H1 (cell line): ENCODE data around the gene PTPRT. TPM values are rescaled to one million over a fixed set of nuclear protein-coding genes. Genes with fewer than 3 reads are reported as not detected.

Source experiments
- CTCF ChIA-PET: fragments of 300-600 bp; sonication (Branson Sonifier 250); formaldehyde crosslinking; loops from one replicate; lab custom pipeline; 2021; ENCODE audit not compliant: partially characterized antibody; lab: Charles Lee
- POLR2A ChIA-PET: fragments of 300-600 bp; sonication (Branson Sonifier 250); formaldehyde crosslinking; loops from one replicate; lab custom pipeline; 2021; ENCODE audit warnings: inconsistent platforms; ENCODE audit not compliant: partially characterized antibody; lab: Charles Lee
- DNase-seq, 2 experiments: peaks; one replicate each; pipeline versions ENCODE4 v3.0.0 to v3.0.0-alpha.2; 2010 to 2022; ENCODE audit warnings: low spot score in 2 of 2, low read depth in 1 of 2, mixed read lengths in 1 of 2
- FAIRE-seq: peaks from 2 replicates; lab custom pipeline; 2011; peaks lifted over from hg19 to GRCh38; lab: Jason Lieb, UNC
- H2AFZ ChIP-seq: 2 replicates; pipeline ENCODE4 v1.8.1; 2012; ENCODE audit warnings: low read length, inconsistent platforms
- H2AK5ac ChIP-seq: 2 replicates; pipeline ENCODE4 v1.6.1; 2013; ENCODE audit warnings: low read depth, low read length
- H2BK120ac ChIP-seq: replicated peaks from 2 replicates; pipeline ENCODE3; 2013; ENCODE audit warnings: low read depth, low read length, inconsistent platforms
- H2BK12ac ChIP-seq: 2 replicates; pipeline ENCODE4 v1.6.1; 2013; ENCODE audit warnings: low read depth, low read length
- H2BK15ac ChIP-seq: 2 replicates; pipeline ENCODE4 v1.6.1; 2013; ENCODE audit warnings: low read length
- H2BK20ac ChIP-seq: 2 replicates; pipeline ENCODE4 v1.6.1; 2013; ENCODE audit warnings: low read length
- H2BK5ac ChIP-seq: 2 replicates; pipeline ENCODE4 v1.6.1; 2013; ENCODE audit warnings: low read depth, low read length
- H3K14ac ChIP-seq: 2 replicates; pipeline ENCODE4 v1.6.1; 2013; ENCODE audit warnings: inconsistent platforms; ENCODE audit not compliant: insufficient read length
- H3K18ac ChIP-seq: 2 replicates; pipeline ENCODE4 v1.6.1; 2013; ENCODE audit warnings: low read length; ENCODE audit errors: extremely low read depth
- H3K23ac ChIP-seq: 2 replicates; pipeline ENCODE4 v1.6.1; 2013; ENCODE audit warnings: inconsistent platforms; ENCODE audit not compliant: insufficient read length
- H3K23me2 ChIP-seq: 2 replicates; pipeline ENCODE4 v1.6.1; 2013; ENCODE audit warnings: low read depth, low read length
- H3K27ac ChIP-seq: 2 replicates; pipeline ENCODE4 v1.6.1; 2011; ENCODE audit warnings: low read depth, low read length, inconsistent platforms
- H3K27me3 ChIP-seq, 4 experiments: replicated peaks in 1 of 4; 1 replicate in 1 of 4; 2 replicates in 3 of 4; pipeline versions ENCODE4 v1.6.1 to v1.8.1; 2011 to 2013; ENCODE audit warnings: low read length in 3 of 4, mild to moderate bottlenecking in 3 of 4, inconsistent platforms in 2 of 4, mixed read lengths in 2 of 4, moderate library complexity in 1 of 4; ENCODE audit not compliant: control insufficient read depth in 3 of 4, insufficient read depth in 3 of 4; ENCODE audit errors: extremely low read depth in 1 of 4
- H3K36me3 ChIP-seq, 4 experiments: 2 replicates each; pipeline versions ENCODE4 v1.6.1 to v1.8.1; 2011 to 2013; ENCODE audit warnings: mild to moderate bottlenecking in 4 of 4, low read length in 3 of 4, moderate library complexity in 2 of 4, control low read depth in 1 of 4, inconsistent platforms in 1 of 4; ENCODE audit not compliant: insufficient read depth in 4 of 4, control insufficient read depth in 2 of 4
- H3K4ac ChIP-seq: replicated peaks from 2 replicates; pipeline ENCODE3; 2013; ENCODE audit warnings: low read length, low read depth, mixed read lengths, inconsistent platforms; ENCODE audit not compliant: insufficient read length
- H3K4me1 ChIP-seq, 4 experiments: replicated peaks in 1 of 4; 1 replicate in 1 of 4; 2 replicates in 3 of 4; pipeline versions ENCODE4 v1.6.1 to v1.8.1; 2011 to 2013; ENCODE audit warnings: low read length in 3 of 4, inconsistent platforms in 2 of 4, mixed read lengths in 1 of 4; ENCODE audit not compliant: insufficient read depth in 4 of 4, control insufficient read depth in 3 of 4
- H3K4me2 ChIP-seq, 2 experiments: 2 replicates each; pipeline versions ENCODE4 v1.6.1 to v1.8.1; 2011 to 2013; ENCODE audit warnings: low read depth in 2 of 2, low read length in 2 of 2, control low read depth in 1 of 2, inconsistent platforms in 1 of 2, mild to moderate bottlenecking in 1 of 2; ENCODE audit not compliant: insufficient read depth in 1 of 2
- H3K4me3 ChIP-seq, 4 experiments: fragments of 200-600, 300-600 bp in 1 of 4; sonication (generic), shearing (Covaris generic), sonication (Bioruptor Twin) in 1 of 4; 2 replicates each; pipeline versions ENCODE4 v1.5.1 to v1.8.1; 2011 to 2016; ENCODE audit warnings: low read length in 4 of 4, low read depth in 3 of 4, control low read depth in 2 of 4, inconsistent platforms in 2 of 4, mild to moderate bottlenecking in 2 of 4, mixed read lengths in 1 of 4, moderate library complexity in 1 of 4; ENCODE audit not compliant: insufficient read depth in 2 of 4; ENCODE audit errors: extremely low read depth in 1 of 4
- H3K56ac ChIP-seq: replicated peaks from 2 replicates; pipeline ENCODE3; 2013; ENCODE audit warnings: low read depth, mild to moderate bottlenecking, mixed read lengths, low read length, inconsistent platforms; ENCODE audit not compliant: insufficient read length
- H3K79me1 ChIP-seq: 2 replicates; pipeline ENCODE4 v1.6.1; 2013; ENCODE audit warnings: low read depth, low read length, control low read depth
- H3K79me2 ChIP-seq, 2 experiments: 2 replicates each; pipeline versions ENCODE4 v1.6.1 to v1.8.1; 2012 to 2013; ENCODE audit warnings: low read length in 2 of 2, mild to moderate bottlenecking in 2 of 2, inconsistent platforms in 1 of 2; ENCODE audit not compliant: insufficient read depth in 2 of 2, control insufficient read depth in 1 of 2
- H3K9ac ChIP-seq, 4 experiments: replicated peaks in 1 of 4; 1 replicate in 1 of 4; 2 replicates in 3 of 4; pipeline versions ENCODE4 v1.6.1 to v1.8.1; 2011 to 2013; ENCODE audit warnings: low read depth in 3 of 4, low read length in 3 of 4, control low read depth in 2 of 4, mild to moderate bottlenecking in 2 of 4, moderate library complexity in 2 of 4, inconsistent platforms in 1 of 4; ENCODE audit errors: extremely low read depth in 1 of 4
- H3K9me3 ChIP-seq, 2 experiments: 2 replicates each; pipeline versions ENCODE4 v1.6.1 to v1.8.1; 2012 to 2013; ENCODE audit warnings: mild to moderate bottlenecking in 2 of 2, moderate library complexity in 2 of 2, control low read depth in 1 of 2, inconsistent platforms in 1 of 2, low read depth in 1 of 2, low read length in 1 of 2, mixed read lengths in 1 of 2; ENCODE audit not compliant: insufficient read depth in 2 of 2
- H4K20me1 ChIP-seq, 2 experiments: replicated peaks in 1 of 2; 2 replicates each; pipeline versions ENCODE3 to v1.8.1; 2011 to 2013; ENCODE audit warnings: inconsistent platforms in 2 of 2, low read length in 2 of 2, mild to moderate bottlenecking in 1 of 2; ENCODE audit not compliant: insufficient read depth in 2 of 2, control insufficient read depth in 1 of 2
- H4K5ac ChIP-seq: 2 replicates; pipeline ENCODE4 v1.6.1; 2013; ENCODE audit warnings: low read length, low read depth, mixed read lengths, inconsistent platforms; ENCODE audit not compliant: insufficient read length
- H4K8ac ChIP-seq: 2 replicates; pipeline ENCODE4 v1.8.0; 2013; ENCODE audit warnings: mild to moderate bottlenecking, moderate library complexity, low read length, inconsistent platforms; ENCODE audit not compliant: insufficient read depth; ENCODE audit errors: extremely low read depth
- H4K91ac ChIP-seq: replicated peaks from 2 replicates; pipeline ENCODE3; 2013; ENCODE audit warnings: low read length, mixed read lengths, inconsistent platforms; ENCODE audit not compliant: insufficient read length
- CBX5 ChIP-seq: fragments of 300-800, 300-1000 bp; sonication (generic); IDR thresholded peaks from 2 replicates; pipeline ENCODE4 v1.7.1; 2016; ENCODE audit warnings: antibody characterized with exemption, low read length, low read depth
- CHD1 ChIP-seq: IDR thresholded peaks from 2 replicates; pipeline ENCODE4 v1.6.1; 2012; ENCODE audit warnings: low read depth, low read length, improper control_type of control experiment
- E2F6 ChIP-seq: IDR thresholded peaks from 2 replicates; pipeline ENCODE4 v1.6.1; 2012; ENCODE audit warnings: inconsistent platforms
- EP300 ChIP-seq, 2 experiments: IDR thresholded peaks; 1 replicate in 1 of 2; 2 replicates in 1 of 2; pipeline ENCODE4 v1.6.1; 2011 to 2012; ENCODE audit warnings: low read depth in 2 of 2, low read length in 2 of 2, mild to moderate bottlenecking in 2 of 2, borderline replicate concordance in 1 of 2, inconsistent platforms in 1 of 2, moderate library complexity in 1 of 2
- HDAC6 ChIP-seq: IDR thresholded peaks from one replicate; pipeline ENCODE4 v1.7.1; 2012; ENCODE audit warnings: low read depth, mild to moderate bottlenecking, inconsistent platforms, low read length, moderate library complexity
- KDM4A ChIP-seq: IDR thresholded peaks from one replicate; pipeline ENCODE4 v1.7.1; 2012; ENCODE audit warnings: low read depth, mild to moderate bottlenecking, moderate library complexity, low read length, inconsistent platforms; ENCODE audit not compliant: severe bottlenecking
- MAFK ChIP-seq: IDR thresholded peaks from 2 replicates; pipeline ENCODE4 v1.6.1; 2012; ENCODE audit warnings: low read depth, mild to moderate bottlenecking, improper control_type of control experiment, low read length
- RNF2 ChIP-seq: fragments of 200-900, 300-1000 bp; sonication (generic); IDR thresholded peaks from 2 replicates; pipeline ENCODE4 v1.7.1; 2016; ENCODE audit warnings: borderline replicate concordance, low read depth, mild to moderate bottlenecking, antibody characterized with exemption, low read length; ENCODE audit not compliant: poor library complexity, severe bottlenecking; ENCODE audit errors: missing control alignments
- SIX5 ChIP-seq: IDR thresholded peaks from 2 replicates; pipeline ENCODE4 v1.6.1; 2011; ENCODE audit warnings: mild to moderate bottlenecking, low read depth, low read length
- SP4 ChIP-seq: IDR thresholded peaks from 2 replicates; pipeline ENCODE4 v1.6.1; 2012; ENCODE audit warnings: low read length, inconsistent platforms
- SRF ChIP-seq: IDR thresholded peaks from 2 replicates; pipeline ENCODE4 v1.6.1; 2011; ENCODE audit warnings: mild to moderate bottlenecking, low read depth, low read length, moderate library complexity
- TAF1 ChIP-seq: IDR thresholded peaks from 2 replicates; pipeline ENCODE4 v1.6.1; 2011; ENCODE audit warnings: mild to moderate bottlenecking, low read depth, low read length
- ZNF274 ChIP-seq: IDR thresholded peaks from 2 replicates; pipeline ENCODE4 v1.7.0; 2012; ENCODE audit warnings: low read length, borderline replicate concordance; ENCODE audit errors: extremely low read depth
- WGBS, 2 experiments: shearing (Covaris generic) in 1 of 2; methylation state at CpG; one replicate each; pipeline versions ENCODE4 v1.1.6 to v1.1.7; 2013 to 2015; ENCODE audit warnings: low lambda C conversion rate in 2 of 2, mixed read lengths in 2 of 2, inconsistent platforms in 1 of 2, low coverage in 1 of 2, missing lambda C conversion rate in 1 of 2; ENCODE audit not compliant: insufficient replicate concordance in 2 of 2, insufficient coverage in 1 of 2, insufficient read length in 1 of 2; ENCODE audit errors: extremely low coverage in 1 of 2, missing lambda C conversion rate in 1 of 2; 5-methylcytosine and 5-hydroxymethylcytosine counted together
- polyA plus RNA-seq, 7 experiments: library from polyadenylated mRNA; depleted of rRNA in 3 of 7; stranded (reverse) in 5 of 7; unstranded in 2 of 7; fragments of >200 nt in 5 of 7; fragments of 200-250 nt in 2 of 7; gene quantifications; 1 replicate in 5 of 7; 2 replicates in 1 of 7; 4 replicates in 1 of 7; pipeline versions ENCODE4 v1.2.1 to v1.2.3, GENCODE V29; 2011 to 2013; ENCODE audit warnings: missing spikeins in 2 of 7, mixed read lengths in 2 of 7
- total RNA-seq: library from RNA; stranded (reverse); fragmentation: NEBNext Ultra II Directional; extraction: Animal tissue kit (Norgen Biotek cat#: 25700); gene quantifications from 2 replicates; pipeline ENCODE4 v1.2.1, GENCODE V29; 2021

Gene PTPRT
- total and polyA plus RNA-seq, 2 of the 8 experiments (the other 6 are each of a cell fraction or from before 2014, with no cell fraction given) = 0.33 to 1.8 TPM

GRCh38 chr20:42611423-42611822 is 578.3 kb downstream of the PTPRT start:
- H2BK15ac ChIP-seq = no peak overlapping the region
- no peak overlapping the region for H3K14ac ChIP-seq
- H2BK12ac ChIP-seq = 0 out of 2 replicates have a peak overlapping the region, but pooled peaks have one; percentile 53
- H2BK120ac ChIP-seq = no peak overlapping the region
- no peak overlapping the region for H3K23ac ChIP-seq
- 0 out of 4 replicates have a peak, but pooled peaks cover 0 to 2% of the 10 kb centered on the region in 2 experiments for H3K9me3 ChIP-seq
- no peak for DNase-seq
- H4K8ac ChIP-seq = no peak overlapping the region
- H3K56ac ChIP-seq = no peak overlapping the region
- CTCF ChIA-PET = interaction anchor here (1.0 kb wide), 1 partner anchor 12 kb away, joined by 4 read pairs; no protein-coding TSS in a partner anchor
- H3K23me2 ChIP-seq = no peaks in the 10 kb centered on the region
- H2AFZ ChIP-seq = no peak overlapping the region
- no peak overlapping the region for H2AK5ac ChIP-seq
- no peak for FAIRE-seq
- no peak overlapping the region for H2BK5ac ChIP-seq
- no peaks in the 10 kb centered on the region for H3K79me2 ChIP-seq
- H3K27me3 ChIP-seq = no peaks in the 10 kb centered on the region
- WGBS, 2 experiments = 96% methylated on average over 4 of the region's 4 CpGs; no CpG with 5 or more reads in 1 of the 2 experiments
- no peak overlapping the region for H4K91ac ChIP-seq
- H3K4me2 ChIP-seq = no peak overlapping the region
- H2BK20ac ChIP-seq = no peak overlapping the region
- H3K4me1 ChIP-seq = no peaks in the 10 kb centered on the region
- H3K36me3 ChIP-seq = no peaks in the 10 kb centered on the region
- POLR2A ChIA-PET = no interaction called here
- no peaks in the 10 kb centered on the region for H3K79me1 ChIP-seq
- no peak overlapping the region for H3K4me3 ChIP-seq
- H3K9ac ChIP-seq = no peak overlapping the region
- H4K5ac ChIP-seq = no peak overlapping the region
- H3K4ac ChIP-seq = no peak overlapping the region
- H4K20me1 ChIP-seq = no peaks in the 10 kb centered on the region
- H3K27ac ChIP-seq = no peak overlapping the region
- H3K18ac ChIP-seq = no peak overlapping the region
- TF ChIP-seq CBX5 (no peak), SP4 (no peak), EP300 (IDR thresholded peaks at IDR 0.05; ENCODE audit: borderline replicate concordance in 1 of 2, low read depth in 2 of 2, low read length in 2 of 2) (no peak), HDAC6 (no peak), RNF2 (no peak), TAF1 (no peak), KDM4A (no peak), MAFK (no peak), SRF (no peak), E2F6 (no peak), ZNF274 (no peak), CHD1 (no peak), SIX5 (no peak)
